GM23338 (cell line): ENCODE data around the gene ZNF587B.

Experiments used
- CREB1 ChIP-seq: fragments of 250-450 bp; sonication (Bioruptor Pico); IDR thresholded peaks from 2 replicates; pipeline ENCODE4 v1.5.0; 2020; ENCODE audit warnings: low read depth, mild to moderate bottlenecking, moderate library complexity
- EZH2 ChIP-seq: fragments of 200-600 bp; sonication (generic); IDR thresholded peaks from one replicate; pipeline ENCODE4 v1.8.0; 2017; ENCODE audit warnings: antibody characterized with exemption, mild to moderate bottlenecking, low read depth; ENCODE audit not compliant: unreplicated experiment
- REST ChIP-seq: IDR thresholded peaks from one replicate; pipeline ENCODE4 v1.6.1; 2018; ENCODE audit warnings: antibody characterized with exemption; ENCODE audit not compliant: unreplicated experiment

GRCh38 chr19:57817976-57818375, 12.1 kb upstream of the ZNF587B start:
- TF ChIP-seq REST (no peak), EZH2 (no peak), CREB1 (CRISPR knock-in tag) (no peak)
